Measurements from ENCODE around the gene BRPF3. TPM values are rescaled to one million over a fixed set of nuclear protein-coding genes. Genes with fewer than 3 reads are reported as not detected.

The BRPF3 gene
- total RNA-seq, 2 experiments from 2014 or later, result 15.1 to 20.9 TPM

GRCh38 chr6:36219081-36219480, 22.5 kb downstream of the BRPF3 start:
- ATAC-seq (no peak), DNase-seq (no peak)
- intact Hi-C loops (cut with micrococcal nuclease), result no loop called here
- POLR2A ChIA-PET, result no interaction called here
- Mint-ChIP-seq H3K27ac (no peak overlapping the region), H3K4me1 (ENCODE audit: low read depth) (no peaks in the 10 kb centered on the region), H3K27me3 (no peaks in the 10 kb centered on the region), H3K4me3 (no peak overlapping the region), H3K9me3 (no peaks in the 10 kb centered on the region), H3K36me3 (ENCODE audit: low read depth) (peaks cover 22% of the 10 kb centered on the region)
- CTCF ChIA-PET, result no interaction called here
- TF ChIP-seq CTCF (IDR thresholded peaks at IDR 0.05), result no peak

DNA sequence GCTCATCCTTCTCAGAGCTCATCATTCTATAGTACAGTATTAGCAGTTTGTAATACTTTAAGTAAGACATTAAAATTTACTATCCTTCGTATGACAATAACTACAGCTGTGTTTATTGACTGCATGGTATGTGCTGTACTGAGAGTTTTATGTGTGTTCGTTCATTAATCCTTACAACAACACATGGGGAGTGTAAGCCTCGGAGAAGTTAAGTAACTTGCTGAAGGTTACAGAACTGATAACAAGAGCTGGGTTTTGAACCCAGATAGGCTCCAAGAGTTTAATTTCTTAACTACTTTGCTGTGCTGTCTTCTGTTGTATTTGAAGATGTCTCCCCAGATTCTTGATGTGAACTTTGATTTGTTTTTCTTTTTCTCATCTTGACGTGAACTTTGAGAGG, 23.7 kb downstream of the BRPF3 start:
- no peak for DNase-seq
- Mint-ChIP-seq H3K27me3 (no peaks in the 10 kb centered on the region), H3K36me3 (ENCODE audit: low read depth) (peaks cover 15% of the 10 kb centered on the region), H3K9me3 (no peaks in the 10 kb centered on the region), H3K4me3 (no peak overlapping the region), H3K27ac (no peak overlapping the region), H3K4me1 (ENCODE audit: low read depth) (no peaks in the 10 kb centered on the region)
- intact Hi-C loops (cut with micrococcal nuclease), result no loop called here
- no peak for ATAC-seq
- POLR2A ChIA-PET, result no interaction called here
- TF ChIP-seq CTCF (IDR thresholded peaks at IDR 0.05), result no peak
- CTCF ChIA-PET, result no interaction called here

DNA sequence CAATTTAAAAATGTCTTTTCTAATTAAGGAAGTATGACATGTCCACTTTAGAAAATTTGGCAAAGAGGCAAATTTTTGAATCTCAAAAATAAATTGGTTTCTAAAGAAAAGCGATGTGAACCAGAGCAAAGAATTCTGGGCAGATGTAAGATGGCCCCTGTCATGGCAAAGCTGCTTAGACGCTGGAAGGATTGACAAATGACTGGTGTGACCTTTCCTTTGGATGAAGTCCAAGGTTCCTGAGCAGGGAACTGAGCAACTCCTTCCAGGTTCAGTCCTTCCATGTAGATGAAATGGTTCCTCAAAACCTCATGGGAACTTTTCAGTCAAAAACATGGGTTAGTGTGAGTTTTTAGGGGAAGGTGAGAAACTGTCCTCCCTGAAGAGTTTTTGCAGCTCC, 25.1 kb downstream of the BRPF3 start:
- H3K27ac Mint-ChIP-seq, result no peak overlapping the region
- H3K4me1 Mint-ChIP-seq (ENCODE audit: low read depth), result no peaks in the 10 kb centered on the region
- intact Hi-C loops (cut with micrococcal nuclease), result no loop called here
- CTCF ChIA-PET, result no interaction called here
- no peak for DNase-seq
- no peaks in the 10 kb centered on the region for H3K9me3 Mint-ChIP-seq
- no peak for TF ChIP-seq CTCF (IDR thresholded peaks at IDR 0.05)
- H3K4me3 Mint-ChIP-seq, result no peak overlapping the region
- ATAC-seq, result no peak
- no peaks in the 10 kb centered on the region for H3K27me3 Mint-ChIP-seq
- H3K36me3 Mint-ChIP-seq (ENCODE audit: low read depth), result peaks cover 8% of the 10 kb centered on the region
- POLR2A ChIA-PET, result interaction anchor here (1.2 kb wide), 1 partner anchor 358 kb away, joined by 4 read pairs; no protein-coding TSS in a partner anchor

DNA sequence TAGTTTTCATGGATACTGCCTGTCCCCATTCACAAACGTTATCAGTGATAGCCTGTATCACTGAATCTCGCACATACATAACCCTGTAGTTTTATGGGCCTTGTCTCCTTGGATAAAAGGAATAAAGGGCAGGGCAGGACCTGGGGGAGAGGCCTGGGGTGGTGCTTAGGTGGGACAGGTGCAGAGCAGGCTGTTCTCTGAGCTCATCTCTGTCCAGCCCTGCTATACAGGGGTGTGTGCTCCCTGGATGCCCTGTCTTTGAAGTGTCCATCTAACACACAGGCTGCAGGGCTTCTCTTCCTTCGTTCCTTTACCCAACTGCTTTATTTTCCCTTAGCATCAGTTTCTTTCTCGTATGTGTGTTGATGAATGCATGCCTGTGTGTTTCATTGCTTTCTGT, 26.4 kb downstream of the BRPF3 start:
- H3K36me3 Mint-ChIP-seq (ENCODE audit: low read depth), result peaks cover 6% of the 10 kb centered on the region
- CTCF ChIA-PET, result no interaction called here
- intact Hi-C loops (cut with micrococcal nuclease), result no loop called here
- H3K4me1 Mint-ChIP-seq (ENCODE audit: low read depth), result no peaks in the 10 kb centered on the region
- no peaks in the 10 kb centered on the region for H3K27me3 Mint-ChIP-seq
- TF ChIP-seq CTCF (IDR thresholded peaks at IDR 0.05), result no peak
- H3K9me3 Mint-ChIP-seq, result no peaks in the 10 kb centered on the region
- POLR2A ChIA-PET, result interaction anchor here (1.2 kb wide), 1 partner anchor 357 kb away, joined by 4 read pairs; no protein-coding TSS in a partner anchor
- ATAC-seq, result no peak
- no peak for DNase-seq
- no peak overlapping the region for H3K27ac Mint-ChIP-seq
- H3K4me3 Mint-ChIP-seq, result no peak overlapping the region

GRCh38 chr6:36223706-36224105, 27.2 kb downstream of the BRPF3 start:
- peaks cover 6% of the 10 kb centered on the region for H3K36me3 Mint-ChIP-seq (ENCODE audit: low read depth)
- H3K27me3 Mint-ChIP-seq, result no peaks in the 10 kb centered on the region
- no peak for TF ChIP-seq CTCF (IDR thresholded peaks at IDR 0.05)
- DNase-seq (no peak), ATAC-seq (no peak)
- ChIA-PET POLR2A (no interaction called here), CTCF (no interaction called here)
- no peaks in the 10 kb centered on the region for H3K9me3 Mint-ChIP-seq
- intact Hi-C loops (cut with micrococcal nuclease), result no loop called here
- H3K27ac Mint-ChIP-seq, result no peak overlapping the region
- no peak overlapping the region for H3K4me3 Mint-ChIP-seq
- no peaks in the 10 kb centered on the region for H3K4me1 Mint-ChIP-seq (ENCODE audit: low read depth)

All from activated CD8-positive, alpha-beta T cell treated with anti-CD3 and anti-CD28 coated beads for 36 hours (primary cell).